K562 (cell line): Measurements from ENCODE around the gene CTDSP1. TPM values are rescaled to one million over a fixed set of nuclear protein-coding genes. Genes with fewer than 3 reads are reported as not detected.

Source experiments
- CCAR2 ChIP-seq: fragments of 200-400 bp; formaldehyde crosslinking; IDR thresholded peaks from 2 replicates; pipeline ENCODE4 v1.6.1; 2017; ENCODE audit warnings: mild to moderate bottlenecking, low read depth, low read length
- DIDO1 ChIP-seq: fragments of 450-650 bp; IDR thresholded peaks from 2 replicates; pipeline ENCODE4 v1.6.1; 2016; ENCODE audit warnings: low read depth, missing biosample characterization, missing genetic modification characterization
- ETS2 ChIP-seq: IDR thresholded peaks from 2 replicates; pipeline ENCODE4 v1.6.1; 2016; ENCODE audit warnings: borderline replicate concordance, missing genetic modification characterization, mild to moderate bottlenecking, moderate library complexity, missing compliant biosample characterization; ENCODE audit not compliant: poor library complexity, severe bottlenecking
- HDAC1 ChIP-seq, 2 experiments: fragments of 450-650 bp; IDR thresholded peaks; 2 replicates each; pipeline ENCODE4 v1.6.1; 2016 to 2017; ENCODE audit warnings: inconsistent platforms in 1 of 2, mild to moderate bottlenecking in 1 of 2, moderate library complexity in 1 of 2
- HDAC2 ChIP-seq: fragments of 450-650 bp; IDR thresholded peaks from 2 replicates; pipeline ENCODE4 v1.6.1; 2016; ENCODE audit warnings: mild to moderate bottlenecking
- HIVEP1 ChIP-seq: fragments of 250-450 bp; sonication (Bioruptor Pico); IDR thresholded peaks from 2 replicates; pipeline ENCODE4 v1.4.0; 2020; ENCODE audit warnings: mild to moderate bottlenecking
- HMGXB4 ChIP-seq: sonication (generic); formaldehyde crosslinking; IDR thresholded peaks from 2 replicates; pipeline ENCODE4 v1.8.1; 2023; ENCODE audit warnings: mild to moderate bottlenecking, missing genetic modification reagents
- MNT ChIP-seq, 2 experiments: fragments of 450-650 bp; conservative IDR thresholded peaks; 2 replicates each; pipeline ENCODE4 v1.6.1; 2017; ENCODE audit warnings: mild to moderate bottlenecking in 2 of 2, moderate library complexity in 2 of 2
- NCOR1 ChIP-seq: fragments of 450-650 bp; IDR thresholded peaks from 2 replicates; pipeline ENCODE4 v1.6.1; 2016; ENCODE audit warnings: mild to moderate bottlenecking, moderate library complexity
- NFRKB ChIP-seq: fragments of 450-650 bp; IDR thresholded peaks from 2 replicates; pipeline ENCODE4 v1.6.1; 2016; ENCODE audit warnings: low read depth
- NR2C2 ChIP-seq, 2 experiments: fragments of 200-800 bp in 1 of 2; sonication (Bioruptor generic) in 1 of 2; sonication (generic) in 1 of 2; formaldehyde crosslinking in 1 of 2; IDR thresholded peaks; 2 replicates each; pipeline versions ENCODE4 v1.6.1 to v1.8.0; 2016 to 2022; ENCODE audit warnings: mild to moderate bottlenecking in 1 of 2, missing compliant biosample characterization in 1 of 2, missing genetic modification characterization in 1 of 2, missing genetic modification reagents in 1 of 2
- PTRF ChIP-seq: fragments of 450-650 bp; IDR thresholded peaks from 2 replicates; pipeline ENCODE4 v1.6.1; 2016; ENCODE audit warnings: mild to moderate bottlenecking, missing genetic modification characterization, missing compliant biosample characterization
- RREB1 ChIP-seq: fragments of 250-450 bp; sonication (Bioruptor Pico); IDR thresholded peaks from 2 replicates; pipeline ENCODE4 v1.4.0; 2020
- TAF9B ChIP-seq: fragments of 450-650 bp; IDR thresholded peaks from 2 replicates; pipeline ENCODE4 v1.6.1; 2018; ENCODE audit warnings: mild to moderate bottlenecking; ENCODE audit not compliant: partially characterized antibody
- UBTF ChIP-seq, 2 experiments: IDR thresholded peaks; 2 replicates each; pipeline ENCODE4 v1.6.1; 2012; ENCODE audit warnings: improper control_type of control experiment in 2 of 2, low read depth in 2 of 2, low read length in 2 of 2, borderline replicate concordance in 1 of 2
- ZSCAN29 ChIP-seq: fragments of 450-650 bp; IDR thresholded peaks from 2 replicates; pipeline ENCODE4 v1.6.1; 2017
- polyA plus RNA-seq, 8 experiments: library from polyadenylated mRNA; depleted of rRNA in 4 of 8; stranded (reverse) in 5 of 8; unstranded in 3 of 8; fragments of >200 nt; fragmentation: Nextera tagmentation in 2 of 8; fragmentation: Illumina TruSeq in 1 of 8; extraction: Ambion mirVana in 2 of 8; extraction: Trizol in 1 of 8; gene quantifications; 2 replicates each; pipeline versions ENCODE4 v1.2.1 to v1.2.3, GENCODE V29; 2011 to 2014; ENCODE audit warnings: inconsistent platforms in 1 of 8, missing spikeins in 1 of 8
- total RNA-seq, 7 experiments: library from RNA; depleted of rRNA in 6 of 7; stranded (reverse); fragments of >200 nt in 6 of 7; fragmentation: Illumina TruSeq in 2 of 7; extraction: Trizol in 2 of 7; gene quantifications; 2 replicates each; pipeline versions ENCODE4 v1.2.1 to v1.2.3, GENCODE V29; 2011 to 2021; ENCODE audit warnings: low replicate concordance in 1 of 7

CTDSP1 gene
- total and polyA plus RNA-seq, 9 of the 15 experiments (the other 6 are each of a cell fraction or from before 2014, with no cell fraction given), result 2.4 to 74.8 (median 45.8) TPM

- TF ChIP-seq UBTF (IDR thresholded peaks at IDR 0.05; ENCODE audit: borderline replicate concordance in 1 of 2, low read depth in 2 of 2, low read length in 2 of 2) (peak; percentile 49 to 66; a peak in 1 of 4 replicates), RREB1 (no peak), HMGXB4 (CRISPR knock-in tag) (no peak), PTRF (tag) (no peak), NCOR1 (peak; percentile 73; the same call in 1 of the 2 replicates), HIVEP1 (CRISPR knock-in tag) (no peak), ZSCAN29 (no peak), HDAC2 (peak; percentile 90), NFRKB (peak; percentile 59; the same call in 1 of the 2 replicates), HDAC1 (IDR thresholded peaks at IDR 0.05) (peak in 1 of 2 experiments; percentile 68; a peak in 1 of 4 replicates), TAF9B (peak; percentile 55), ETS2 (tag) (no peak), MNT (conservative IDR thresholded peaks at IDR 0.05) (peak; percentile 56 to 75), DIDO1 (tag) (no peak), CCAR2 (no peak), NR2C2 (CRISPR knock-in tag; IDR thresholded peaks at IDR 0.05) (no peak), NR2C2 (tag; IDR thresholded peaks at IDR 0.05) (peak; percentile 62)
Measured at GRCh38 chr2:218397820-218398436, 1.7 kb upstream of the CTDSP1 start (continued).
